ENCODE results near the gene UBL4A.

Gene UBL4A

DNA sequence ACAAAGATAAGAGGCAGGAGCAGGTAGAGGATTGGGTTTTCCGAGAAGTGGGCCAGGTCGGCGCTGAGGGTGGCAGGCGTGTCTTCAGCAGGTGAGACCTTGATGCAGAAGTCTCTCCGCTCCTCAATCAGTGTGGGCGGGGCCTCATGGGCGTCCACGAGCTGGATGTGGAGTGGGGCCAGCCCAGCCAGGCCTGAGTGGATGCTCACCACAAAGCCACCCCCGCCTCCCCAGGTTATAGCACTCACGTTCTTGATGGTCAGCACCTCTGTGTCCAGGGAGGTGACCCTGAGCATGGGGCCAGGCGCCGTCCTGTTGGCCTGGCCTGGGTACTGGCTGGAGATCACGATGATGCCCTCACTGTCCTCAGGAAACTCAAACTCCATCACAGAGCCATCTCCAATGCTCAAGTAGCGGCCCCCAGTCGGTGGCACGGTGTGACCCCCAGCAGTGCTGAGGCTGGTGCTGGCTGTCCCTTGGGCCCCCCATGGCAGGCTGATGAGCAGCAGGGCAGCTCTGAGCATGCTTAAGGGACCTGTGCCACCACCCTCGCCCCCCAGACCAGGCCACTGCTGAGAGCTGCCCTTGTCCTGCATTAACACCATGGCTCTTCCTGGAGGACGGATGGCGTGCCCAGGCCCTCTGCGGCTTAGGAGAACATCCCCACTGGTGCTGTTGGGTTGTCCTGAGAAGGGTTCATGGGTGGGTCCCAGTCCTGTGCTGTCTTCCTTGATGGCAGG lies 2.1 kb upstream of the UBL4A start:
- Histone ChIP-seq H3K36me3 (ENCODE audit: insufficient read depth, low read length) (peaks cover 20% of the 10 kb centered on the region), H3K27ac (ENCODE audit: low read depth, low read length) (no peak overlapping the region), H3K9ac (ENCODE audit: low read length) (no peak overlapping the region), H3K4me1 (ENCODE audit: insufficient read depth, low read length) (peaks cover 17% of the 10 kb centered on the region), H3K9me3 (ENCODE audit: low read length) (no peaks in the 10 kb centered on the region), H3K27me3 (ENCODE audit: control insufficient read depth in 1 of 2, insufficient read depth in 2 of 2, low read length in 2 of 2) (no peaks in the 10 kb centered on the region), H3K4me3 (ENCODE audit: low read depth in 1 of 2, low read length in 2 of 2) (no peak overlapping the region)

DNA sequence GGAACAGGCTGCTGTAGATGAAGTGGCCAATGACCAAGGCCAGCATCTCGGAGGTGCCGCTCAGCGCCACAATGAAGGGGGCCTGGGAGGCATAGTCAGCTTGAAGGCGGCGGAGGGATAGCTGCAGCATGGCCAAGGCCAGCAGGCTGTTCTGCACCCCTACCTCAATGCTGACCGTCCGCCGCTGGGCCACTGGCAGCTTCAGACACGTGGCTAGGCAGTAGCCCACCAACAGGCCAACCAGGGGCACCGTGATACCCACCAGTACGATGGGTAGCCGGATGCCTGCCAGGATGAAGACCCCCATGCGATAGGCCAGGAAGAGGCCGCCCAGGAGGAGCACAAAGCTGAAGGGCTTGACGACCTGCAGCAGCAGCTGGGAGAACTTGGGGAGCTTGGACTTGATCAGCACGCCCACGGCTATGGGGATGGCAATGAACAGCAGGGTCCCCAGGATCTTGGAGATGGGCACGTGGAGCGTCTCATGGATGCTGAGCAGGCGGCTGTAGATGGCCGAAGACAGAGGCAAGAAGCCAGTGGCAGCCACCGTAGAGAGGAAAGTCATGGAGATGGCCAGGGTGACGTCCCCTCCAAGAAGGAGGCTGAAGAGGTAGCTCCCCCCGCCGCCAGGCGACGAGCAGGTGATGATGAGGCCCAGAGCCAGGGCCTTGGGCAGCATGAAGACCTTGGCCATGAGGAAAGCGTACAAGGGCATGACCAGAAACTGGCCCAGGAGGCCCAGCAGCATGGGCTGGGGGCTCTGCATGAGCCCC lies 1.3 kb upstream of the UBL4A start:
- Histone ChIP-seq H3K36me3 (ENCODE audit: insufficient read depth, low read length) (peaks cover 20% of the 10 kb centered on the region), H3K27me3 (ENCODE audit: control insufficient read depth in 1 of 2, insufficient read depth in 2 of 2, low read length in 2 of 2) (no peaks in the 10 kb centered on the region), H3K4me1 (ENCODE audit: insufficient read depth, low read length) (peaks cover 17% of the 10 kb centered on the region), H3K4me3 (ENCODE audit: low read depth in 1 of 2, low read length in 2 of 2) (no peak overlapping the region), H3K9ac (ENCODE audit: low read length) (no peak overlapping the region), H3K27ac (ENCODE audit: low read depth, low read length) (no peak overlapping the region), H3K9me3 (ENCODE audit: low read length) (no peaks in the 10 kb centered on the region)

DNA sequence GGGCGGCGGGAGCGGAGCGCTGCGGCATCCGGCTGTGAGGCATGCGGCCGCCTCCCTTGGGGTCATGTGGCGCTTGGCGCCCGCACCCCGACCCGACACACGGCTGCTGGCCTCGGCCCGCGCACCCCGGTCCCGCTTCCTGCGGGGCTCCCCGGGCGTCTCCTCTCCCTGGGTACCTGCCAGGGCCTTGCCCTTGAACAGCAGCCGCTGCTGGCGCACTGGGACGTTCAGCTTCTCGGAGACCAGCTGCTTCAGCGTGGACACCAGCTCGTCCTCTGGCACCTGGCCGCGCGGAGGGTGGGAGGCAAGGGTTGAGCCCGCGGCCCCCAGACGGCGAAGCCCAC lies 391 bp downstream of the UBL4A start:
- peaks cover 17% of the 10 kb centered on the region for H3K4me1 ChIP-seq (ENCODE audit: insufficient read depth, low read length)
- H3K9me3 ChIP-seq (ENCODE audit: low read length), result no peaks in the 10 kb centered on the region
- H3K27me3 ChIP-seq (ENCODE audit: control insufficient read depth in 1 of 2, insufficient read depth in 2 of 2, low read length in 2 of 2), result no peaks in the 10 kb centered on the region
- H3K9ac ChIP-seq (ENCODE audit: low read length), result no peak overlapping the region
- H3K4me3 ChIP-seq (ENCODE audit: low read depth in 1 of 2, low read length in 2 of 2), result peak overlapping the region; percentile 54 to 56
- peak overlapping the region; percentile 58 for H3K27ac ChIP-seq (ENCODE audit: low read depth, low read length)
- peaks cover 20% of the 10 kb centered on the region for H3K36me3 ChIP-seq (ENCODE audit: insufficient read depth, low read length)

DNA sequence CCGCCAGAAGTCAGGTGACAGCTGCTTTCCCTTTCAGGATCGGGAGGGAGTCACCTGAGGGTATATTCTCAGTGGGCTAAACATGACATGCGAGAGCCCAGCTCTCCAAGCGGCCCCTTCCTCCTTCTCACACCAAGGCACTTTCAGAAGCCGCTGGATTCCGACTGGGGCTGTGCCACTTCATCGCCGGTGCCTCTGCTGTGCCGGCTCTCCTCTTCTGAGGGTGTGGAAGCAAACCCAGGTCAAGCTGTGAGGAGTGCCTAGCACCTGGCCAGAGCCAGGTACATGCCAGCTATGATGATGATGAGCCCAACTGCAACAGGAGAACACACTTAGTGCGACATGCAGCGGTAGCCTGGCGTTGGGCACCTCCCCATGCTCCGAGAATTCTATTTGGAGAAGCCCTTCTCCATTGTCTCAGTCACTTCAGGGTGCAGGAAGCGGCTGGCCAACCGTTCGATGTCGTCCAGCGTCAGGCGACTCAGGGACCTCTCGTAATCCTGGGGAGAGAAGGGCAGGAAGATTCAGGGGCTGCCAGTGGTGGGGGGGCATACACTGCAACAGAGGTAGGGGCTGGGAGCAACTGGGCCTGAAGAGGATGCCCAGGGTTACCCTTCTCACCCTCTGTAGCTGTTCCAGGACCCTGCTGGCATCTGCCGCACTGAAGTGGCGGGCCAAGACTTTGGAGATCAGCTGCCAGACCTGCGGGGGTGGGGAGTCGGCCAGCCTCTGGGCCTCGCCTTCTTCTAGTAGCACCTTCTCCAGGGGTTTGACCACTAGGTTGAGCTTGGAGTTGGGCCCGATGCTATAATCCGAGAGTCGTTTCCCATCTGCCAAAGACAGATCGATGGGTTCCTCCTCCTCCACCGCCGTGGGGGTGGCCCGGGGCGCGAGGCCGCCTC lies 1.0 kb downstream of the UBL4A start:
- Histone ChIP-seq H3K27me3 (ENCODE audit: control insufficient read depth in 1 of 2, insufficient read depth in 2 of 2, low read length in 2 of 2) (no peaks in the 10 kb centered on the region), H3K36me3 (ENCODE audit: insufficient read depth, low read length) (peaks cover 20% of the 10 kb centered on the region), H3K9me3 (ENCODE audit: low read length) (no peaks in the 10 kb centered on the region), H3K4me3 (ENCODE audit: low read depth in 1 of 2, low read length in 2 of 2) (peak overlapping the region; percentile 54 to 56), H3K9ac (ENCODE audit: low read length) (peak overlapping the region; percentile 27), H3K27ac (ENCODE audit: low read depth, low read length) (peak overlapping the region; percentile 58), H3K4me1 (ENCODE audit: insufficient read depth, low read length) (peaks cover 17% of the 10 kb centered on the region)

DNA sequence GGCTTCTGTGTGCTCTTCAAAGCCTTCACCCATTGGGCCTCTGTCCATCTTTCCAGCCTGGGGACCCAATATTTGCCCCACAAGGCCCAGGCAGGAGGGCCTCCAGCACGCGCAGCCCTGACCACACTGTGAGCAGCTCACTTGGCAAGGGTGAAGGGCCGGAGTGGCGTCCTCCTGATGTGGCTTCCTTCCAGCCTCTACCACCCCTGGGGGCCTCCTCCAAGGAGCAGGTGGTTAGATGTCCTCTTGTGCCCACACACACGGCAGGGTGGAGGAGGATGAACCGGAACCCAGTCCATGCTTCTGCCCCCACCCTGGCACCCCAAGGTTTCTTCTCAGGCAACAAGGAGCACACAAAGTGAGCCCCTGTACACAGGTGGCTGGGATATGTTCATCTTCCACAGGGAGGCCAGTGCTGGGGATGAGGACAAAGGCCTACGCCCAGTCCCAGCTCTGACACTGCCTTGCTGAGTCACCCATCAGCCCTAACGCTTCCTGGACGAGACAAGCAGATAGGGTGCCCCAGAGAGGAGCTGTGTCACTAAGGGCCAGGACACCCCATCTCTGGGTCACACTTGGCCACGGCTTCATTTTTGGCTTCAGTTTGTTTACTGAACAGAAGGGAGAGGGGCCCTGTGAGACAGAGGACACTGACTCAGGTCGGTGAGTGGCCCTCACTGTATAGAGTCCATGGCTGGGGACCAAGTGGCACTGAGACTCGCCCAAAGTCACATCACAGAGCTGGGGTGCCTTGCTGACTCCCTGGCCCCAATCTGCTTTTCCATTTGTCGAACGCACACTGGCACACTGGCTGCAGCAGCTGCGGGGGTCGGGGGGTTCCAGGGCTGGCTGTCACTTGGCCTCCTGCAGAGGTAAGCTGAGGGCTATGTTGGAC lies 1.9 kb downstream of the UBL4A start:
- peaks cover 20% of the 10 kb centered on the region for H3K36me3 ChIP-seq (ENCODE audit: insufficient read depth, low read length)
- no peaks in the 10 kb centered on the region for H3K27me3 ChIP-seq (ENCODE audit: control insufficient read depth in 1 of 2, insufficient read depth in 2 of 2, low read length in 2 of 2)
- no peaks in the 10 kb centered on the region for H3K9me3 ChIP-seq (ENCODE audit: low read length)
- H3K9ac ChIP-seq (ENCODE audit: low read length), result no peak overlapping the region
- H3K27ac ChIP-seq (ENCODE audit: low read depth, low read length), result no peak overlapping the region
- H3K4me3 ChIP-seq (ENCODE audit: low read depth in 1 of 2, low read length in 2 of 2), result no peak overlapping the region
- peaks cover 16% of the 10 kb centered on the region for H3K4me1 ChIP-seq (ENCODE audit: insufficient read depth, low read length)

DNA sequence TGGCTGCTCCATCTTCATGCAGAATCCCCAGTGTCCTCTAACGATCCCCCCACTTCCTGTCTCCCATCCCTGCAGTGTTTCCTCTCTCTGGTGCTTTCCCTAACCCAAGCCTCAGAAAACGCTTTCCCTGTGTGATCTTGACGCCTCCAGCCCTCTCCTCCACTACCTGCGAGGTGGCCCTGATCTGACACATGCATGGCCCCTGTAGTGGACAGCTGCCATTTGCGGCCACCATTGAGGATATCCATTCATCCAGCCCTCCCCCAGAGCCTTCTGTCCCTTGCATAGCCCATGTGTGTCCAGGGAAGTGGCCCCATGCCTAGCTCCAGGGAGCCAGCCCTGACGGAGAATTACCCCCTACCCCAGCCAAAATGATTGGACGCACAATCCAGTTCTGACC lies 3.1 kb downstream of the UBL4A start:
- peaks cover 10% of the 10 kb centered on the region for H3K4me1 ChIP-seq (ENCODE audit: insufficient read depth, low read length)
- peaks cover 20% of the 10 kb centered on the region for H3K36me3 ChIP-seq (ENCODE audit: insufficient read depth, low read length)
- no peaks in the 10 kb centered on the region for H3K9me3 ChIP-seq (ENCODE audit: low read length)
- H3K27me3 ChIP-seq (ENCODE audit: control insufficient read depth in 1 of 2, insufficient read depth in 2 of 2, low read length in 2 of 2), result peaks cover 0 to 5% of the 10 kb centered on the region in 2 donors
- H3K4me3 ChIP-seq (ENCODE audit: low read depth in 1 of 2, low read length in 2 of 2), result no peak overlapping the region
- no peak overlapping the region for H3K27ac ChIP-seq (ENCODE audit: low read depth, low read length)
- H3K9ac ChIP-seq (ENCODE audit: low read length), result no peak overlapping the region

DNA sequence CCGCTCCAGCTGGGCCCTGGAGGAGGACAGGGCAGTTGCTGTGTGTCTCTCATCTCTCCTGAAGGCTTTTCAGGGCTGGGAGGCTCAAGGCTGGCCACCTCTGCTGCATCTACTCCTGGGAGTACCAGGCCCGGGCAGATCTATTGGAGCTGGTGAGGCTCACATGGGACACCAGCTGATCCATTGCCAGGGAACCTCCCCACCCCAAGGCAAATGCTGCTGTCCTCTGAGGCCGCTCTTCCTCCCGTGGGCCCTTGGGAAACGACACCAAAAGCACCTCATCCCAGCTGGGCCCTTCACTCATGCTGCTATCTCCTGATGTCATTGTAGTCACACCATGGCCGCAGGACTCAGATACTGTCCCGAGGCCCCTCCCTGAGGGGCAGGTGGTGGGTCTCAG lies 3.6 kb downstream of the UBL4A start:
- H3K27me3 ChIP-seq (ENCODE audit: control insufficient read depth in 1 of 2, insufficient read depth in 2 of 2, low read length in 2 of 2), result peaks cover 0 to 5% of the 10 kb centered on the region in 2 donors
- no peak overlapping the region for H3K9ac ChIP-seq (ENCODE audit: low read length)
- H3K4me1 ChIP-seq (ENCODE audit: insufficient read depth, low read length), result peaks cover 10% of the 10 kb centered on the region
- H3K9me3 ChIP-seq (ENCODE audit: low read length), result no peaks in the 10 kb centered on the region
- H3K27ac ChIP-seq (ENCODE audit: low read depth, low read length), result no peak overlapping the region
- no peak overlapping the region for H3K4me3 ChIP-seq (ENCODE audit: low read depth in 1 of 2, low read length in 2 of 2)
- peaks cover 15% of the 10 kb centered on the region for H3K36me3 ChIP-seq (ENCODE audit: insufficient read depth, low read length)

DNA sequence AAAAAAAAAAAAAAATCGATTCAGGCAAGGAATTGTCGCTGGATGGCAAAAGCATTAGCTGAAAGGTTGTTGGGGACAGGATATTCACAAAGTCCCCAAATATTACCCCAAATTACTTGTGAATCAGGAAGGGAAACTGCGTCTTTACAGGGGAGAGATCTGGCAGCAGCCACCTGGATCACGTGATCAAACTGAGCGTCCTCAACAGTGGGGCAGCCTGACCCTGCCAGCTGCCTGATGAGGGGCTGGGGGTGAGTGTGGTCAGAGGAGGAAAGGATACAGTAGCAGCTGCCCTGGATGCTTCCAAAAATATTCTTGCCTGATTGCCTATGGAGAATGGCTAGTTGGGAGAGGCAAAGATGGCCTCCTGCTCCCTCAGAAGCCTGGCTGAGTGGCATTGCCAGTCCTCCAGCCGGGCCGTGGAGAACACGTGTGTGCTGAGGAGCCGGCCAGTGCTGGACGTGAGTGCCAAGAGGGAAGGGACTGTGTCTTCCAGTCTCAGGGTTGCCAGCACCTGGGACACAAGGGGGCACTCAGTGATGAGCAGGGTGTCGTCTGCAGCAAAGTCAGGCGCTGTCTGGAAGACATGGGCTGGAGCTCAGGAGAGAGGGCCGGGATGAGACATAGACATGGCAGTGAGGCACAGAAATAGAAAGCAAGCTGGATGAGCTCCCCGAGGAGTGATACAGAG lies 4.4 kb downstream of the UBL4A start:
- Histone ChIP-seq H3K4me3 (ENCODE audit: low read depth in 1 of 2, low read length in 2 of 2) (no peak overlapping the region), H3K9me3 (ENCODE audit: low read length) (no peaks in the 10 kb centered on the region), H3K27ac (ENCODE audit: low read depth, low read length) (no peak overlapping the region), H3K4me1 (ENCODE audit: insufficient read depth, low read length) (peaks cover 10% of the 10 kb centered on the region), H3K27me3 (ENCODE audit: control insufficient read depth in 1 of 2, insufficient read depth in 2 of 2, low read length in 2 of 2) (peaks cover 0 to 5% of the 10 kb centered on the region in 2 donors), H3K36me3 (ENCODE audit: insufficient read depth, low read length) (peaks cover 15% of the 10 kb centered on the region), H3K9ac (ENCODE audit: low read length) (no peak overlapping the region)

DNA sequence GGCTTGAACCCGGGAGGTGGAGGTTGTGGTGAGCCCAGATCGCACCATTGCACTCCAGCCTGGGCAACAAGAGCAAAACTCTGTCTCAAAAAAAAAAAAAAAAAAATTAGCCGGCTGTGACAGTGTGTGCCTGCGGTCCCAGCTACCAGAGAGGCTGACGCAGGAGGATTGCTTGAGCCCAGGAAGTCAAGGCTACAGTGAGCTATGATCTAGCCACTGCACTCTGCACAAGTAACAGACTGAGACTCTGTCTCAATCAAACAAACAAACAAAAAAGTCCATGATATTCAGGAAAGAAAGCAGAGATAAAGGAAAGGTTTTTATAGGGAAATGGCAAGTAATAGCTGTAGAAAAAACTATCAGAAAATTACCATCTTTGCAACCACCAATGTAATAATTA lies 5.2 kb downstream of the UBL4A start:
- peaks cover 15% of the 10 kb centered on the region for H3K36me3 ChIP-seq (ENCODE audit: insufficient read depth, low read length)
- H3K27ac ChIP-seq (ENCODE audit: low read depth, low read length), result no peak overlapping the region
- H3K9ac ChIP-seq (ENCODE audit: low read length), result no peak overlapping the region
- H3K27me3 ChIP-seq (ENCODE audit: control insufficient read depth in 1 of 2, insufficient read depth in 2 of 2, low read length in 2 of 2), result peaks cover 0 to 5% of the 10 kb centered on the region in 2 donors
- no peaks in the 10 kb centered on the region for H3K9me3 ChIP-seq (ENCODE audit: low read length)
- H3K4me1 ChIP-seq (ENCODE audit: insufficient read depth, low read length), result peaks cover 10% of the 10 kb centered on the region
- H3K4me3 ChIP-seq (ENCODE audit: low read depth in 1 of 2, low read length in 2 of 2), result no peak overlapping the region
